B cell (primary cell): Measurements from ENCODE around the gene SERPINE2.

Experiments used
- EZH2 ChIP-seq: IDR thresholded peaks from 2 replicates; pipeline ENCODE4 v1.6.1; 2012; ENCODE audit warnings: borderline replicate concordance, low read depth, mild to moderate bottlenecking, moderate library complexity, low read length; ENCODE audit not compliant: insufficient read depth, poor library complexity, severe bottlenecking
- TF ChIP-seq, protein P1 (sequence below): fragments of 200-600 bp; IDR thresholded peaks from one replicate; pipeline ENCODE4 v1.8.0; 2022; ENCODE audit warnings: antibody characterized with exemption, mild to moderate bottlenecking

DNA sequence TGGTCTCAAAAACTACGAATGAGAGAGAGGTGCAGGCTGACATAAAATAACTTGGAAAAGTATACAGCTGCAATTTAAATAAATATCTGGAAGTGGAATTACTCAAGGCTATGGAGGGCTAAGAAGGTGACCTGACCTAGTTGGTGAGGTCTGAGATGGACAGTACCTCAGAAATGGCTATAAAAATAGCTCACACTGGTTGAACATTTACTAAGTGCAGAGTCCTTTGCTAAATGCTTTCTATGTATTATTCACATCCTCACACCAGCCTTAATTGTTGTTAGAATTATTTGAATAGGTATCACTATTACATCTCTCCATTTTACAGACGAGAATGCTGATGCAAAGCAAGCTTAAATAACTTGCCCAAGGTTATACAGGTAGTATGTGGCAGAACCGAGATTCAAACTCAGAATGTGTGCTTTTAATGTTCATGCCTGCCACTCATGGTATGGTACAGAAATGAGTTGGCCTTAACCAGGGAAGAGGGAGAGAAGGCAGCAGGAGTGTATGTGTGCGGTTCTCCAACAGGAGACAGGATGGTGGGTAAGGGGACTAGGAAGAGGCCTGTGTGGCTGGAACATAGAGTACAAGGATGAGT, 44.4 kb downstream of the SERPINE2 start:
- TF ChIP-seq, protein P1, sequence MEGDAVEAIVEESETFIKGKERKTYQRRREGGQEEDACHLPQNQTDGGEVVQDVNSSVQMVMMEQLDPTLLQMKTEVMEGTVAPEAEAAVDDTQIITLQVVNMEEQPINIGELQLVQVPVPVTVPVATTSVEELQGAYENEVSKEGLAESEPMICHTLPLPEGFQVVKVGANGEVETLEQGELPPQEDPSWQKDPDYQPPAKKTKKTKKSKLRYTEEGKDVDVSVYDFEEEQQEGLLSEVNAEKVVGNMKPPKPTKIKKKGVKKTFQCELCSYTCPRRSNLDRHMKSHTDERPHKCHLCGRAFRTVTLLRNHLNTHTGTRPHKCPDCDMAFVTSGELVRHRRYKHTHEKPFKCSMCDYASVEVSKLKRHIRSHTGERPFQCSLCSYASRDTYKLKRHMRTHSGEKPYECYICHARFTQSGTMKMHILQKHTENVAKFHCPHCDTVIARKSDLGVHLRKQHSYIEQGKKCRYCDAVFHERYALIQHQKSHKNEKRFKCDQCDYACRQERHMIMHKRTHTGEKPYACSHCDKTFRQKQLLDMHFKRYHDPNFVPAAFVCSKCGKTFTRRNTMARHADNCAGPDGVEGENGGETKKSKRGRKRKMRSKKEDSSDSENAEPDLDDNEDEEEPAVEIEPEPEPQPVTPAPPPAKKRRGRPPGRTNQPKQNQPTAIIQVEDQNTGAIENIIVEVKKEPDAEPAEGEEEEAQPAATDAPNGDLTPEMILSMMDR = no peak
- no peak for TF ChIP-seq EZH2
